Measurements from ENCODE around the gene MCUB. TPM values are rescaled to one million over a fixed set of nuclear protein-coding genes. Genes with fewer than 3 reads are reported as not detected.

MCUB gene
- total and polyA plus RNA-seq, 2 donors (not counting 3 experiments of a cell fraction or from before 2014, with no cell fraction given) = 32.5 to 53.8 TPM

GRCh38 chr4:109588176-109588575 lies 28.1 kb downstream of the MCUB start:
- no peak for DNase-seq (ENCODE audit: low read depth, low spot score)
- intact Hi-C loops (cut with micrococcal nuclease) = no loop called here

More at GRCh38 chr4:109588176-109588575, 28.1 kb downstream of the MCUB start:
- no peaks in the 10 kb centered on the region for H3K4me1 ChIP-seq (ENCODE audit: control insufficient read depth, extremely low read depth, insufficient read depth, low read length)
- ChIA-PET CTCF (interaction anchor here (1.1 kb wide), 1 partner anchor 216 kb away, joined by 3 read pairs; no protein-coding TSS in a partner anchor), POLR2A (no interaction called here)
- no peak overlapping the region for H3K9ac ChIP-seq (replicated peaks; ENCODE audit: extremely low read depth, insufficient read depth, low read length)
- no peak overlapping the region for H3K4me3 ChIP-seq (replicated peaks in 1 of 3; ENCODE audit: insufficient read depth in 1 of 3, low read depth in 1 of 3, low read length in 3 of 3)
- FAIRE-seq = no peak
- H3K27ac ChIP-seq (ENCODE audit: insufficient read depth, low read depth, low read length) = no peak overlapping the region
- H4K20me1 ChIP-seq (replicated peaks; ENCODE audit: control insufficient read depth, extremely low read depth, insufficient read depth, low read length) = no peaks in the 10 kb centered on the region
- no TSS peak for BruUV-seq (replicated peaks)
- no peak overlapping the region for H3K4me2 ChIP-seq (ENCODE audit: insufficient read depth, low read length)
- no peak for TF ChIP-seq CTCF (IDR thresholded peaks at IDR 0.05; ENCODE audit: extremely low read depth in 1 of 2, insufficient read depth in 1 of 2, low read depth in 1 of 2, low read length in 2 of 2)
- TF ChIP-seq MAX (IDR thresholded peaks at IDR 0.05; ENCODE audit: insufficient read depth, insufficient read length) = no peak
- TF ChIP-seq GATA2 (IDR thresholded peaks at IDR 0.05; ENCODE audit: insufficient read depth, insufficient read length, low read depth, low read length) = no peak
- no peak for TF ChIP-seq POLR2AphosphoS5 (IDR thresholded peaks at IDR 0.05; ENCODE audit: insufficient read depth, low read depth, low read length)
- dilution Hi-C loops (cut with MboI; ENCODE audit: extremely low pct_ligation_motif_present, low sequenced_read_pairs) = no loop called here
- no peaks in the 10 kb centered on the region for H3K79me2 ChIP-seq (ENCODE audit: control insufficient read depth, insufficient read depth, low read length)
- no peaks in the 10 kb centered on the region for H3K27me3 ChIP-seq (ENCODE audit: control insufficient read depth in 2 of 2, insufficient read depth in 2 of 2, low read length in 2 of 2)
- no peaks in the 10 kb centered on the region for H3K36me3 ChIP-seq (ENCODE audit: control insufficient read depth in 2 of 2, extremely low read depth in 1 of 2, insufficient read depth in 2 of 2, low read length in 2 of 2)
- H2AFZ ChIP-seq (ENCODE audit: low read depth, low read length) = no peak overlapping the region
- no peaks in the 10 kb centered on the region for H3K9me1 ChIP-seq (replicated peaks; ENCODE audit: control insufficient read depth, extremely low read depth, insufficient read depth, low read length)
- H3K9me3 ChIP-seq (replicated peaks; ENCODE audit: control insufficient read depth, insufficient read depth, low read length) = no peaks in the 10 kb centered on the region

Measured in endothelial cell of umbilical vein (primary cell).